AG08396 (cell line): Measurements from ENCODE around the gene MRPL48.
"Not testable (repeated sequence)": the region's sequence is repeated elsewhere in the genome, so short reads cannot be mapped to it uniquely, and the experiment has no call there.

Experiments used
- DNase-seq: peaks from one replicate; pipeline ENCODE4 v3.0.0; 2012; ENCODE audit warnings: low spot score, mixed read lengths

Gene MRPL48

GRCh38 chr11:73787643-73788558 is at the start of gene MRPL48:
MRPL48 (plus strand) TSS chr11:73787874; CDS start chr11:73787972, 98 bp downstream.
- DNase-seq, result peak; percentile 96

- DNase-seq, result no peak
These were observed 44.6 kb upstream of the MRPL48 start for GRCh38 chr11:73743045-73743444.

- DNase-seq, result no peak
These were observed 41.0 kb upstream of the MRPL48 start for GRCh38 chr11:73746701-73747100.

- no peak for DNase-seq
These were observed 39.9 kb upstream of the MRPL48 start for GRCh38 chr11:73747762-73748161.

GRCh38 chr11:73748300-73748699 is 39.4 kb upstream of the MRPL48 start:
- DNase-seq, result no peak

- DNase-seq, result no peak
These were observed 38.6 kb upstream of the MRPL48 start for GRCh38 chr11:73749118-73749517.

GRCh38 chr11:73750228-73750627 is 37.4 kb upstream of the MRPL48 start:
- DNase-seq, result no peak

- not testable (repeated sequence) for DNase-seq
These were observed 36.8 kb upstream of the MRPL48 start for GRCh38 chr11:73750862-73751261.

GRCh38 chr11:73752216-73752867 is 35.3 kb upstream of the MRPL48 start:
- DNase-seq, result no peak

- no peak for DNase-seq
These were observed 34.8 kb upstream of the MRPL48 start for GRCh38 chr11:73752903-73753302.

GRCh38 chr11:73753938-73754337 is 33.7 kb upstream of the MRPL48 start:
- DNase-seq, result no peak

- DNase-seq, result no peak
These were observed 32.0 kb upstream of the MRPL48 start for GRCh38 chr11:73755670-73756069.

- DNase-seq, result no peak
These were observed 30.1 kb upstream of the MRPL48 start for GRCh38 chr11:73757598-73757997.

- no peak for DNase-seq
These were observed 29.2 kb upstream of the MRPL48 start for GRCh38 chr11:73758451-73758850.

- peak; percentile 32 for DNase-seq
These were observed 28.0 kb upstream of the MRPL48 start for GRCh38 chr11:73759610-73760134.

- peak; percentile 52 for DNase-seq
These were observed 27.5 kb upstream of the MRPL48 start for GRCh38 chr11:73760135-73760678.

GRCh38 chr11:73760679-73761402 is 26.8 kb upstream of the MRPL48 start, which contains the start of gene RAB6A:
RAB6A (minus strand) TSS chr11:73761074; CDS start chr11:73760635, 439 bp downstream.
- DNase-seq, result peak; percentile 97

GRCh38 chr11:73761403-73761945 is 26.2 kb upstream of the MRPL48 start:
- DNase-seq, result no peak

- DNase-seq, result no peak
These were observed 24.9 kb upstream of the MRPL48 start for GRCh38 chr11:73762732-73763131.

GRCh38 chr11:73766763-73767162 is 20.9 kb upstream of the MRPL48 start:
- no peak for DNase-seq

GRCh38 chr11:73770811-73771210 is 16.9 kb upstream of the MRPL48 start:
- DNase-seq, result not testable (repeated sequence)
